SK-N-SH treated with all-trans-retinoic acid at 6 μM for 48 hours (cell line): Measurements from ENCODE around the gene PIBF1.
"Not testable (repeated sequence)": the region's sequence is repeated elsewhere in the genome, so short reads cannot be mapped to it uniquely, and the experiment has no call there.

Experiments used
- ARNTL ChIP-seq: fragments of 450-650 bp; formaldehyde crosslinking; IDR thresholded peaks from 2 replicates; pipeline ENCODE4 v1.5.0; 2020; ENCODE audit warnings: low read depth, mild to moderate bottlenecking, moderate library complexity, borderline replicate concordance
- ESRRG ChIP-seq: fragments of 250-450 bp; sonication (Bioruptor Pico); IDR thresholded peaks from 2 replicates; pipeline ENCODE4 v1.6.1; 2021; ENCODE audit warnings: mild to moderate bottlenecking
- ZFP3 ChIP-seq: fragments of 250-450 bp; sonication (Bioruptor Pico); IDR thresholded peaks from 2 replicates; pipeline ENCODE4 v1.5.0; 2020; ENCODE audit warnings: mild to moderate bottlenecking, moderate library complexity
- ZNF565 ChIP-seq: fragments of 450-650 bp; formaldehyde crosslinking; conservative IDR thresholded peaks from 2 replicates; pipeline ENCODE4 v1.5.0; 2020; ENCODE audit warnings: low read depth, mild to moderate bottlenecking, moderate library complexity
- TF ChIP-seq, protein P1 (sequence below): fragments of 250-450 bp; sonication (Bioruptor Pico); IDR thresholded peaks from 2 replicates; pipeline ENCODE4 v1.8.0; 2020; ENCODE audit warnings: mild to moderate bottlenecking, moderate library complexity, borderline replicate concordance

DNA sequence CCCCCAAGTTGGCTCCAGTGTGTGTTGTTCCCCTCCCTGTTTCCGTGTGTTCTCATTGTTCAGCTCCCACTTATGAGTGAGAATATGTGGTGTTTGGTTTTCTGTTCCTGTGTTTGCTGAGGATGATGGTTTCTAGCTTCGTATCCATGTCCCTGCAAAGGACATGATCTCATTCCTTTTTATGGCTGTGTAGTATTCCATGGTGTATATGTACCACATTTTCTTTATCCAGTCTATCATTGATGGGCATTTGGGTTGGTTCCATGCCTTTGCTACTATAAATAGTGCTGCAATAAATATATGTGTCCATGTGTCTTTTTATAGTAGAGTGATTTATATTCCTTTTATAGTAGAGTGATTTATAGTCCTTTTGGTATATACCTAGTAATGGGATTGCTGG is 63.2 kb downstream of the PIBF1 start:
- not testable (repeated sequence) for TF ChIP-seq ESRRG; ARNTL (CRISPR knock-in tag); ZNF565; ZFP3 (CRISPR knock-in tag)
- TF ChIP-seq, protein P1, sequence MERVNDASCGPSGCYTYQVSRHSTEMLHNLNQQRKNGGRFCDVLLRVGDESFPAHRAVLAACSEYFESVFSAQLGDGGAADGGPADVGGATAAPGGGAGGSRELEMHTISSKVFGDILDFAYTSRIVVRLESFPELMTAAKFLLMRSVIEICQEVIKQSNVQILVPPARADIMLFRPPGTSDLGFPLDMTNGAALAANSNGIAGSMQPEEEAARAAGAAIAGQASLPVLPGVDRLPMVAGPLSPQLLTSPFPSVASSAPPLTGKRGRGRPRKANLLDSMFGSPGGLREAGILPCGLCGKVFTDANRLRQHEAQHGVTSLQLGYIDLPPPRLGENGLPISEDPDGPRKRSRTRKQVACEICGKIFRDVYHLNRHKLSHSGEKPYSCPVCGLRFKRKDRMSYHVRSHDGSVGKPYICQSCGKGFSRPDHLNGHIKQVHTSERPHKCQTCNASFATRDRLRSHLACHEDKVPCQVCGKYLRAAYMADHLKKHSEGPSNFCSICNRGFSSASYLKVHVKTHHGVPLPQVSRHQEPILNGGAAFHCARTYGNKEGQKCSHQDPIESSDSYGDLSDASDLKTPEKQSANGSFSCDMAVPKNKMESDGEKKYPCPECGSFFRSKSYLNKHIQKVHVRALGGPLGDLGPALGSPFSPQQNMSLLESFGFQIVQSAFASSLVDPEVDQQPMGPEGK (CRISPR knock-in tag), result not testable (repeated sequence)
